Caco-2 (cell line): Measurements from ENCODE around the gene NELL2. TPM values are rescaled to one million over a fixed set of nuclear protein-coding genes. Genes with fewer than 3 reads are reported as not detected.

Source experiments
- BruUV-seq: library from RNA; stranded (reverse); fragments of 400-500 nt; replicated peaks from 2 replicates; lab custom pipeline; 2021; lab: Mats Ljungman, UMichigan
- CTCF ChIA-PET: fragments of 300-600 bp; sonication (Branson Sonifier 250); formaldehyde crosslinking; loops from one replicate; lab custom pipeline; 2022; ENCODE audit warnings: antibody characterized with exemption; lab: Charles Lee
- POLR2A ChIA-PET: fragments of 300-600 bp; sonication (Branson Sonifier 250); formaldehyde crosslinking; loops from one replicate; lab custom pipeline; 2022; ENCODE audit warnings: antibody characterized with exemption; lab: Charles Lee
- DNase-seq, 2 experiments: peaks; one replicate each; pipeline versions ENCODE4 v3.0.0 to v3.0.0-alpha.2; 2020 to 2022
- H3K27me3 ChIP-seq: replicated peaks from 2 replicates; pipeline ENCODE4 v1.6.0; 2011; ENCODE audit warnings: low read length; ENCODE audit not compliant: control insufficient read depth, insufficient read depth
- H3K36me3 ChIP-seq: 2 replicates; pipeline ENCODE4 v1.5.1; 2011; ENCODE audit warnings: low read length; ENCODE audit not compliant: control insufficient read depth, insufficient read depth
- H3K4me1 ChIP-seq: fragments of 250-450 bp; sonication (Bioruptor Pico); 2 replicates; pipeline ENCODE4 v1.5.1; 2020; ENCODE audit warnings: mild to moderate bottlenecking
- H3K4me3 ChIP-seq: 2 replicates; pipeline ENCODE4 v1.5.1; 2011; ENCODE audit warnings: low read depth, mild to moderate bottlenecking, control low read depth, low read length
- H3K9me3 ChIP-seq: fragments of 250-450 bp; sonication (Bioruptor Pico); 2 replicates; pipeline ENCODE4 v1.5.1; 2020; ENCODE audit warnings: mild to moderate bottlenecking, moderate library complexity
- H3K27ac Mint-ChIP-seq: one replicate; pipeline ENCODE4 v1.8.0; 2022; ENCODE audit warnings: mixed read lengths; ENCODE audit not compliant: unreplicated experiment
- H3K27me3 Mint-ChIP-seq: one replicate; pipeline ENCODE4 v1.8.0; 2022; ENCODE audit warnings: mixed read lengths; ENCODE audit not compliant: insufficient read depth, unreplicated experiment
- H3K36me3 Mint-ChIP-seq: one replicate; pipeline ENCODE4 v1.8.0; 2022; ENCODE audit warnings: mild to moderate bottlenecking, mixed read lengths; ENCODE audit not compliant: insufficient read depth, unreplicated experiment
- H3K4me1 Mint-ChIP-seq: one replicate; pipeline ENCODE4 v1.8.0; 2022; ENCODE audit warnings: low read depth, mixed read lengths; ENCODE audit not compliant: unreplicated experiment
- H3K4me3 Mint-ChIP-seq: one replicate; pipeline ENCODE4 v1.8.0; 2022; ENCODE audit warnings: mild to moderate bottlenecking, moderate library complexity, mixed read lengths; ENCODE audit not compliant: unreplicated experiment
- H3K9me3 Mint-ChIP-seq: one replicate; pipeline ENCODE4 v1.8.0; 2022; ENCODE audit warnings: mixed read lengths; ENCODE audit not compliant: unreplicated experiment
- CTCF ChIP-seq, 2 experiments: fragments of 200-600 bp in 1 of 2; IDR thresholded peaks; 1 replicate in 1 of 2; 2 replicates in 1 of 2; pipeline versions ENCODE4 v1.5.1 to v1.8.0; 2011 to 2022; ENCODE audit warnings: antibody characterized with exemption in 1 of 2, control low read depth in 1 of 2, inconsistent platforms in 1 of 2, low read depth in 1 of 2, low read length in 1 of 2, mild to moderate bottlenecking in 1 of 2, moderate library complexity in 1 of 2; ENCODE audit not compliant: insufficient read depth in 1 of 2, severe bottlenecking in 1 of 2, unreplicated experiment in 1 of 2
- intact Hi-C: fragments of 100-400 bp; cut with micrococcal nuclease; formaldehyde crosslinking; loops from one replicate; pipeline ENCODE4 v1.10.0; 2022; ENCODE audit not compliant: unreplicated experiment
- total RNA-seq: library from RNA; stranded (reverse); gene quantifications from 2 replicates; pipeline ENCODE4 v1.2.3, GENCODE V29; 2022

Gene NELL2
- total RNA-seq, 1 experiment from 2014 or later = 0.70 TPM

GRCh38 chr12:44668443-44668842 is 207.7 kb downstream of the NELL2 start:
- no peaks in the 10 kb centered on the region for H3K27me3 ChIP-seq
- peaks cover 3% of the 10 kb centered on the region for H3K27me3 Mint-ChIP-seq
- H3K4me3 ChIP-seq = no peak overlapping the region
- H3K36me3 Mint-ChIP-seq = no peaks in the 10 kb centered on the region
- no peak for TF ChIP-seq CTCF (IDR thresholded peaks at IDR 0.05; ENCODE audit: insufficient read depth in 1 of 2, low read depth in 1 of 2, low read length in 1 of 2, severe bottlenecking in 1 of 2, unreplicated experiment in 1 of 2)
- H3K9me3 ChIP-seq = no peaks in the 10 kb centered on the region; the same call in 1 of the 2 replicates
- no peak overlapping the region for H3K27ac Mint-ChIP-seq
- H3K36me3 ChIP-seq = no peaks in the 10 kb centered on the region
- intact Hi-C loops = no loop called here
- no peak for DNase-seq
- POLR2A ChIA-PET = no interaction called here
- no peak overlapping the region for H3K4me3 Mint-ChIP-seq
- BruUV-seq = no TSS peak
- H3K9me3 Mint-ChIP-seq = peaks cover 10% of the 10 kb centered on the region
- H3K4me1 ChIP-seq = no peaks in the 10 kb centered on the region
- no peaks in the 10 kb centered on the region for H3K4me1 Mint-ChIP-seq
- CTCF ChIA-PET = no interaction called here

GRCh38 chr12:44667461-44667860 is 208.7 kb downstream of the NELL2 start:
- Mint-ChIP-seq H3K27ac (no peak overlapping the region), H3K4me3 (no peak overlapping the region), H3K4me1 (no peaks in the 10 kb centered on the region), H3K27me3 (peaks cover 3% of the 10 kb centered on the region), H3K9me3 (peaks cover 10% of the 10 kb centered on the region), H3K36me3 (no peaks in the 10 kb centered on the region)
- DNase-seq = no peak
- ChIA-PET POLR2A (no interaction called here), CTCF (no interaction called here)
- H3K4me3 ChIP-seq = no peak overlapping the region
- no peaks in the 10 kb centered on the region for H3K36me3 ChIP-seq
- TF ChIP-seq CTCF (IDR thresholded peaks at IDR 0.05; ENCODE audit: insufficient read depth in 1 of 2, low read depth in 1 of 2, low read length in 1 of 2, severe bottlenecking in 1 of 2, unreplicated experiment in 1 of 2) = no peak
- H3K9me3 ChIP-seq = no peaks in the 10 kb centered on the region; the same call in 1 of the 2 replicates
- intact Hi-C loops = no loop called here
- H3K27me3 ChIP-seq = no peaks in the 10 kb centered on the region
- no peaks in the 10 kb centered on the region for H3K4me1 ChIP-seq
- no TSS peak for BruUV-seq

- DNase-seq = no peak
- H3K27ac Mint-ChIP-seq = no peak overlapping the region
- no peaks in the 10 kb centered on the region for H3K36me3 ChIP-seq
- no peak overlapping the region for H3K4me3 Mint-ChIP-seq
- intact Hi-C loops = no loop called here
- peaks cover 5% of the 10 kb centered on the region for H3K27me3 Mint-ChIP-seq
- TF ChIP-seq CTCF (IDR thresholded peaks at IDR 0.05; ENCODE audit: insufficient read depth in 1 of 2, low read depth in 1 of 2, low read length in 1 of 2, severe bottlenecking in 1 of 2, unreplicated experiment in 1 of 2) = no peak
- no peaks in the 10 kb centered on the region for H3K9me3 ChIP-seq
- ChIA-PET CTCF (no interaction called here), POLR2A (no interaction called here)
- BruUV-seq = no TSS peak
- H3K9me3 Mint-ChIP-seq = no peaks in the 10 kb centered on the region
- no peaks in the 10 kb centered on the region for H3K4me1 ChIP-seq
- H3K36me3 Mint-ChIP-seq = no peaks in the 10 kb centered on the region
- H3K4me1 Mint-ChIP-seq = no peaks in the 10 kb centered on the region
- no peak overlapping the region for H3K4me3 ChIP-seq
- no peaks in the 10 kb centered on the region for H3K27me3 ChIP-seq
These were observed 212.8 kb downstream of the NELL2 start for GRCh38 chr12:44663291-44663690.
